ENCODE results near the gene DEAF1. TPM values are rescaled to one million over a fixed set of nuclear protein-coding genes. Genes with fewer than 3 reads are reported as not detected.

Gene DEAF1
- total and polyA plus RNA-seq, 2 of the 13 experiments (the other 11 are each of a cell fraction or from before 2014, with no cell fraction given), result 22.3 to 29.6 TPM

- 98% methylated on average over 27 of the region's 34 CpGs for WGBS (ENCODE audit: low lambda C conversion rate)
- no TSS peak for BruUV-seq (replicated peaks)
- no peaks in the 10 kb centered on the region for H3K27me3 ChIP-seq (ENCODE audit: control insufficient read depth in 1 of 2, insufficient read depth in 2 of 2, low read length in 2 of 2)
These were observed 57.8 kb downstream of the DEAF1 start for GRCh38 chr11:637333-637592.

More at GRCh38 chr11:637333-637592, 57.8 kb downstream of the DEAF1 start:
- intact Hi-C loops (cut with micrococcal nuclease; ENCODE audit: unreplicated experiment), result no loop called here
- POLR2A ChIA-PET, result no interaction called here
- Histone ChIP-seq H2AFZ (ENCODE audit: low read length) (no peak overlapping the region), H3K79me2 (ENCODE audit: insufficient read depth, low read length) (no peaks in the 10 kb centered on the region), H3K9ac (ENCODE audit: insufficient read depth, low read depth, low read length) (no peak overlapping the region), H3K36me3 (replicated peaks in 1 of 2; ENCODE audit: control insufficient read depth in 1 of 2, insufficient read depth in 2 of 2, low read length in 2 of 2) (peaks cover 1 to 9% of the 10 kb centered on the region in 2 experiments; a peak in 2 of 5 replicates), H3K27ac (ENCODE audit: extremely low read length, insufficient read depth, low read length) (no peak overlapping the region), H3K4me2 (ENCODE audit: low read depth, low read length) (no peak overlapping the region), H3K9me3 (ENCODE audit: low read length) (no peaks in the 10 kb centered on the region), H3K4me3 (replicated peaks in 1 of 3; ENCODE audit: insufficient read depth in 1 of 3, low read depth in 2 of 3, low read length in 3 of 3) (no peak overlapping the region), H4K20me1 (ENCODE audit: insufficient read depth, low read length) (0 out of 2 replicates have a peak, but pooled peaks cover 3% of the 10 kb centered on the region), H3K4me1 (ENCODE audit: insufficient read depth, low read length) (no peaks in the 10 kb centered on the region)
- TF ChIP-seq ZFP37 (CRISPR knock-in tag; IDR thresholded peaks at IDR 0.05; ENCODE audit: borderline replicate concordance) (no peak), EED (CRISPR knock-in tag; IDR thresholded peaks at IDR 0.05) (no peak), YEATS4 (CRISPR knock-in tag; IDR thresholded peaks at IDR 0.05; ENCODE audit: borderline replicate concordance) (no peak), SP4 (CRISPR knock-in tag; IDR thresholded peaks at IDR 0.05) (no peak), ERF (CRISPR knock-in tag; IDR thresholded peaks at IDR 0.05) (no peak), ZSCAN5A (CRISPR knock-in tag; IDR thresholded peaks at IDR 0.05; ENCODE audit: borderline replicate concordance) (no peak), ZNF275 (CRISPR knock-in tag; IDR thresholded peaks at IDR 0.05; ENCODE audit: borderline replicate concordance) (no peak), MEIS1 (CRISPR knock-in tag; IDR thresholded peaks at IDR 0.05; ENCODE audit: borderline replicate concordance) (no peak), TP53 (CRISPR knock-in tag; conservative IDR thresholded peaks at IDR 0.05) (no peak), ZNF350 (CRISPR knock-in tag; IDR thresholded peaks at IDR 0.05; ENCODE audit: borderline replicate concordance, low read depth) (no peak), ZNF616 (CRISPR knock-in tag; IDR thresholded peaks at IDR 0.05; ENCODE audit: low read depth) (no peak), SYNCRIP (IDR thresholded peaks at IDR 0.05; ENCODE audit: insufficient read depth, low read depth, low read length) (no peak), CBX5 (CRISPR knock-in tag; IDR thresholded peaks at IDR 0.05; ENCODE audit: borderline replicate concordance) (no peak)
- DNase-seq (ENCODE audit: low spot score) (no peak), FAIRE-seq (no peak), ATAC-seq (no peak)
- CTCF ChIA-PET (ENCODE audit: low intra/inter-chr PET ratio, low total read pairs), result no interaction called here
- in situ Hi-C loops (cut with HindIII; ENCODE audit: extremely low pct_ligation_motif_present, low pct_unique_long_range_greater_than_20kb), result no loop called here
